Endothelial cell of umbilical vein (primary cell): ENCODE results near the gene SLC8A1. TPM values are rescaled to one million over a fixed set of nuclear protein-coding genes. Genes with fewer than 3 reads are reported as not detected.

Experiments
- BruUV-seq: library from RNA; stranded (reverse); fragments of 400-500 nt; replicated peaks from 2 replicates; lab custom pipeline; 2021; lab: Mats Ljungman, UMichigan
- CTCF ChIA-PET: fragments of 300-600, 350-600 bp; sonication (Branson Sonifier 250); formaldehyde crosslinking; loops from one replicate; lab custom pipeline; 2021; ENCODE audit warnings: antibody characterized with exemption, inconsistent platforms; lab: Charles Lee
- POLR2A ChIA-PET: fragments of 300-600, 350-600 bp; sonication (Branson Sonifier 250); formaldehyde crosslinking; loops from one replicate; lab custom pipeline; 2021; ENCODE audit warnings: antibody characterized with exemption, inconsistent platforms; lab: Charles Lee
- DNase-seq: peaks from one replicate; pipeline ENCODE4 v3.0.0-alpha.2; 2011; ENCODE audit warnings: low read depth, low spot score
- FAIRE-seq: peaks from 2 replicates; lab custom pipeline; 2011; peaks lifted over from hg19 to GRCh38; lab: Jason Lieb, UNC
- H2AFZ ChIP-seq: 2 replicates; pipeline ENCODE4 v1.6.0; 2012; ENCODE audit warnings: low read depth, low read length, control low read depth, inconsistent platforms
- H3K27ac ChIP-seq: 2 replicates; pipeline ENCODE4 v1.5.1; 2011; ENCODE audit warnings: low read depth, mild to moderate bottlenecking, control low read depth, low read length, moderate library complexity; ENCODE audit not compliant: insufficient read depth
- H3K27me3 ChIP-seq, 2 experiments: 2 replicates each; pipeline versions ENCODE4 v1.6.0 to v1.6.1; 2011; ENCODE audit warnings: low read length in 2 of 2, mixed read lengths in 1 of 2; ENCODE audit not compliant: control insufficient read depth in 2 of 2, insufficient read depth in 2 of 2
- H3K36me3 ChIP-seq, 2 experiments: 2 replicates in 1 of 2; 3 replicates in 1 of 2; pipeline ENCODE4 v1.5.1; 2011; ENCODE audit warnings: low read length in 2 of 2, mild to moderate bottlenecking in 1 of 2, moderate library complexity in 1 of 2; ENCODE audit not compliant: control insufficient read depth in 2 of 2, insufficient read depth in 2 of 2; ENCODE audit errors: extremely low read depth in 1 of 2
- H3K4me1 ChIP-seq: 3 replicates; pipeline ENCODE4 v1.5.1; 2011; ENCODE audit warnings: mild to moderate bottlenecking, low read length; ENCODE audit not compliant: control insufficient read depth, insufficient read depth; ENCODE audit errors: extremely low read depth
- H3K4me2 ChIP-seq: 2 replicates; pipeline ENCODE4 v1.6.1; 2011; ENCODE audit warnings: low read length, control low read depth, mixed read lengths; ENCODE audit not compliant: insufficient read depth
- H3K4me3 ChIP-seq, 3 experiments: fragments of 200-600 bp in 1 of 3; sonication (generic), shearing (Covaris generic) in 1 of 3; replicated peaks in 1 of 3; 2 replicates each; pipeline ENCODE4 v1.5.1; 2011 to 2016; ENCODE audit warnings: control low read depth in 3 of 3, low read length in 3 of 3, mild to moderate bottlenecking in 2 of 3, inconsistent platforms in 1 of 3, low read depth in 1 of 3, moderate library complexity in 1 of 3; ENCODE audit not compliant: insufficient read depth in 1 of 3
- H3K79me2 ChIP-seq: 2 replicates; pipeline ENCODE4 v1.6.0; 2012; ENCODE audit warnings: low read length, inconsistent platforms; ENCODE audit not compliant: control insufficient read depth, insufficient read depth
- H3K9ac ChIP-seq: replicated peaks from 2 replicates; pipeline ENCODE3; 2011; ENCODE audit warnings: low read length, control low read depth; ENCODE audit not compliant: insufficient read depth; ENCODE audit errors: extremely low read depth
- H3K9me1 ChIP-seq: replicated peaks from 3 replicates; pipeline ENCODE4 v1.6.0; 2011; ENCODE audit warnings: mild to moderate bottlenecking, low read length; ENCODE audit not compliant: control insufficient read depth, insufficient read depth; ENCODE audit errors: extremely low read depth
- H3K9me3 ChIP-seq: replicated peaks from 2 replicates; pipeline ENCODE4 v1.5.1; 2012; ENCODE audit warnings: low read length, inconsistent platforms; ENCODE audit not compliant: control insufficient read depth, insufficient read depth
- H4K20me1 ChIP-seq: replicated peaks from 2 replicates; pipeline ENCODE3; 2011; ENCODE audit warnings: mild to moderate bottlenecking, low read length; ENCODE audit not compliant: control insufficient read depth, insufficient read depth; ENCODE audit errors: extremely low read depth
- EZH2 ChIP-seq: IDR thresholded peaks from 2 replicates; pipeline ENCODE4 v1.6.1; 2012; ENCODE audit warnings: borderline replicate concordance, low read depth, mild to moderate bottlenecking, moderate library complexity, low read length, inconsistent platforms; ENCODE audit not compliant: severe bottlenecking
- FOS ChIP-seq: IDR thresholded peaks from 2 replicates; pipeline ENCODE4 v1.6.1; 2011; ENCODE audit warnings: mild to moderate bottlenecking, low read length, moderate library complexity, borderline replicate concordance; ENCODE audit not compliant: insufficient read depth
- GATA2 ChIP-seq: IDR thresholded peaks from 2 replicates; pipeline ENCODE4 v1.7.0; 2011; ENCODE audit warnings: low read depth, mild to moderate bottlenecking, moderate library complexity, mixed read lengths, low read length; ENCODE audit not compliant: insufficient read length, insufficient read depth
- JUN ChIP-seq: IDR thresholded peaks from 2 replicates; pipeline ENCODE4 v1.6.1; 2011; ENCODE audit warnings: borderline replicate concordance, low read depth; ENCODE audit not compliant: insufficient read length, insufficient read depth
- MYC ChIP-seq: IDR thresholded peaks from one replicate; pipeline ENCODE4 v1.6.1; 2011; ENCODE audit warnings: mild to moderate bottlenecking, low read depth, low read length
- POLR2A ChIP-seq: IDR thresholded peaks from 2 replicates; pipeline ENCODE4 v1.6.1; 2012; ENCODE audit warnings: low read depth, mild to moderate bottlenecking, control low read depth, low read length
- POLR2AphosphoS5 ChIP-seq: IDR thresholded peaks from 2 replicates; pipeline ENCODE4 v1.6.1; 2012; ENCODE audit warnings: low read depth, mild to moderate bottlenecking, control low read depth, low read length, moderate library complexity; ENCODE audit not compliant: insufficient read depth
- dilution Hi-C: fragments of 300-500 bp; cut with MboI; formaldehyde crosslinking; loops from one replicate; pipeline ENCODE4 v1.15.0; 2019; ENCODE audit warnings: low sequenced_read_pairs; ENCODE audit not compliant: extremely low pct_ligation_motif_present
- intact Hi-C: fragments of 100-400 bp; cut with micrococcal nuclease; formaldehyde crosslinking; loops from one replicate; pipeline ENCODE4 v1.10.0; 2022
- polyA plus RNA-seq, 4 experiments: library from polyadenylated mRNA; depleted of rRNA in 3 of 4; stranded (reverse) in 3 of 4; unstranded in 1 of 4; fragments of >200 nt; gene quantifications; 2 replicates each; pipeline versions ENCODE4 v1.2.1 to v1.2.3, GENCODE V29; 2011 to 2012; ENCODE audit warnings: missing spikeins in 1 of 4
- total RNA-seq: library from RNA; stranded (reverse); gene quantifications from 2 replicates; pipeline ENCODE4 v1.2.3, GENCODE V29; 2021
- TF ChIP-seq, protein P1 (sequence below), 2 donors: IDR thresholded peaks; 1 replicate in 1 of 2; 2 replicates in 1 of 2; pipeline ENCODE4 v1.5.1; 2011; ENCODE audit warnings: low read length in 2 of 2, mild to moderate bottlenecking in 2 of 2, moderate library complexity in 2 of 2, control low read depth in 1 of 2, inconsistent platforms in 1 of 2, low read depth in 1 of 2; ENCODE audit not compliant: insufficient read depth in 1 of 2; ENCODE audit errors: extremely low read depth in 1 of 2
- TF ChIP-seq, protein P2 (sequence below): IDR thresholded peaks from 2 replicates; pipeline ENCODE4 v1.6.1; 2011; ENCODE audit not compliant: insufficient read depth, insufficient read length

The SLC8A1 gene
- total and polyA plus RNA-seq, 2 donors (not counting 3 experiments of a cell fraction or from before 2014, with no cell fraction given) = 0.19 to 1.8 TPM

DNA sequence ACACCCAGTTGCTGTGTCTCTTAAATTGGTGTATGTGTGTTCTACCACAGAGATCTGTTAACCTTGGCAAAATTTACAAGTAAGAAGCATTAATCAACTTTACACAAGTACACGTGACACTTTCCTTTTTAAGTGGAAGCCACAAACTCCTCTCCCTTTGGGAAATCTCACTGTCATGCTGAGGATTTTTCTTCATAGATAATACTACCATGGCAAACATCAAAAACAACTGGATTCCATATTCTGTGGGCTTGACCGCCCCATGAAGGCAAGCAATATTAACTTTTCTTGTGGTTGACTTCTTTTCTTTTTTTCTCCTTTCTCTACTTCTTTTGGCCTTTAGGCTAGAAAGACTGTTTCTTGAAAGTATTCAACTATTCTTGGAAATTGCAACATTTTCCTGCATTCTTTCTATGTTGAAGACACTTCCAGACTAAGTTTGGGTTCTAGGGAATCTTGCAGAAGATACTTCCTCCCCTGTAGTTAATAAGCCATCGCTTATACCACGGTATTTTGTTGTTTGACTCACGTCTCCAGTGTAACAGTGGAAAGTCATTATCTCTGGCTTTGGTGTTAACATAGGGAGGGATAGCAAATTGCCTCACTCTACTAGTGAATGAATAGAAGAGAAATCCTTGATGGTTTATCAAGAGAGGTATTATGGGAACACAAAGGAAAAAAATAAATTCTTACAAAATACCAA, 79.5 kb downstream of the SLC8A1 start:
- H3K9me1 ChIP-seq = no peaks in the 10 kb centered on the region
- no TSS peak for BruUV-seq
- intact Hi-C loops (no loop called here), dilution Hi-C loops (no loop called here)
- no peak for TF ChIP-seq POLR2AphosphoS5
- TF ChIP-seq, protein P1, sequence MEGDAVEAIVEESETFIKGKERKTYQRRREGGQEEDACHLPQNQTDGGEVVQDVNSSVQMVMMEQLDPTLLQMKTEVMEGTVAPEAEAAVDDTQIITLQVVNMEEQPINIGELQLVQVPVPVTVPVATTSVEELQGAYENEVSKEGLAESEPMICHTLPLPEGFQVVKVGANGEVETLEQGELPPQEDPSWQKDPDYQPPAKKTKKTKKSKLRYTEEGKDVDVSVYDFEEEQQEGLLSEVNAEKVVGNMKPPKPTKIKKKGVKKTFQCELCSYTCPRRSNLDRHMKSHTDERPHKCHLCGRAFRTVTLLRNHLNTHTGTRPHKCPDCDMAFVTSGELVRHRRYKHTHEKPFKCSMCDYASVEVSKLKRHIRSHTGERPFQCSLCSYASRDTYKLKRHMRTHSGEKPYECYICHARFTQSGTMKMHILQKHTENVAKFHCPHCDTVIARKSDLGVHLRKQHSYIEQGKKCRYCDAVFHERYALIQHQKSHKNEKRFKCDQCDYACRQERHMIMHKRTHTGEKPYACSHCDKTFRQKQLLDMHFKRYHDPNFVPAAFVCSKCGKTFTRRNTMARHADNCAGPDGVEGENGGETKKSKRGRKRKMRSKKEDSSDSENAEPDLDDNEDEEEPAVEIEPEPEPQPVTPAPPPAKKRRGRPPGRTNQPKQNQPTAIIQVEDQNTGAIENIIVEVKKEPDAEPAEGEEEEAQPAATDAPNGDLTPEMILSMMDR (IDR thresholded peaks at IDR 0.05; ENCODE audit: extremely low read depth in 1 of 2, insufficient read depth in 1 of 2, low read depth in 1 of 2, low read length in 2 of 2) = no peak
- no peak for TF ChIP-seq EZH2
- no peak for TF ChIP-seq GATA2
- no peak for TF ChIP-seq MYC
- TF ChIP-seq, protein P2, sequence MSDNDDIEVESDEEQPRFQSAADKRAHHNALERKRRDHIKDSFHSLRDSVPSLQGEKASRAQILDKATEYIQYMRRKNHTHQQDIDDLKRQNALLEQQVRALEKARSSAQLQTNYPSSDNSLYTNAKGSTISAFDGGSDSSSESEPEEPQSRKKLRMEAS = no peak
- TF ChIP-seq POLR2A = no peak
- TF ChIP-seq JUN = no peak
- no peak for TF ChIP-seq FOS
- no peaks in the 10 kb centered on the region for H3K79me2 ChIP-seq
- H3K27ac ChIP-seq = no peak overlapping the region
- no peaks in the 10 kb centered on the region for H3K9me3 ChIP-seq
- no peaks in the 10 kb centered on the region for H3K36me3 ChIP-seq
- no peak overlapping the region for H3K4me2 ChIP-seq
- H3K27me3 ChIP-seq = no peaks in the 10 kb centered on the region
- DNase-seq = no peak
- H3K9ac ChIP-seq = no peak overlapping the region
- ChIA-PET POLR2A (no interaction called here), CTCF (no interaction called here)
- FAIRE-seq = no peak
- H3K4me3 ChIP-seq = no peak overlapping the region
- H3K4me1 ChIP-seq = no peaks in the 10 kb centered on the region
- H4K20me1 ChIP-seq = no peaks in the 10 kb centered on the region
- no peak overlapping the region for H2AFZ ChIP-seq
